Hepatocyte (in vitro differentiated cells): ENCODE measurements around the gene RASGRF2.
"Not testable (repeated sequence)": the region's sequence is repeated elsewhere in the genome, so short reads cannot be mapped to it uniquely, and the experiment has no call there.

ENCODE experiments used
- EZH2 ChIP-seq: fragments of 200-600 bp; sonication (generic); IDR thresholded peaks from 2 replicates; pipeline ENCODE4 v1.6.1; 2016; ENCODE audit warnings: antibody characterized with exemption, mild to moderate bottlenecking, borderline replicate concordance
- EZH2phosphoT487 ChIP-seq: fragments of 200-600 bp; sonication (generic); IDR thresholded peaks from one replicate; pipeline ENCODE4 v1.6.1; 2018; ENCODE audit warnings: antibody characterized with exemption, mild to moderate bottlenecking, low read depth, moderate library complexity; ENCODE audit not compliant: unreplicated experiment, severe bottlenecking
- TF ChIP-seq, protein P1 (sequence below): fragments of 200-600 bp; sonication (generic); IDR thresholded peaks from 2 replicates; pipeline ENCODE4 v1.5.1; 2016; ENCODE audit warnings: antibody characterized with exemption, mild to moderate bottlenecking; ENCODE audit not compliant: poor library complexity

DNA sequence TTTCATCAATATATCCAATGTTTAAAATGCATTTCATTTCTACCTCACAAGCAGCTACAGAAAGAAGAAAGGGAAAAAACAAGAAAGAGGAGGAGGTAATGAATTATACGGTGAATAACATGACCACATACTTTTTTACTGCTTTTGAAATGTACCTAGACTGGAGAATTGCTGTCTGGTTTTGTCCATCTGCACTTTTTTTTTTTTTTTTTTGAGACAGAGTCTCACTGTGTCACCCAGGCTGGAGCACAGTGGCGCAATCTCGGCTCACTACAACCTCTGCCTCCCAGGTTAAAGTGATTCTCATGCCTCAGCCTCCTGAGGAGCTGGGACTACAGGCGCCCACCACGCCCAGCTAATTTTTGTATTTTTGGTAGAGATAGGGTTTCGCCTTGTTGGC is 58.4 kb downstream of the RASGRF2 start:
- TF ChIP-seq EZH2, EZH2phosphoT487: not testable (repeated sequence)
- TF ChIP-seq, protein P1, sequence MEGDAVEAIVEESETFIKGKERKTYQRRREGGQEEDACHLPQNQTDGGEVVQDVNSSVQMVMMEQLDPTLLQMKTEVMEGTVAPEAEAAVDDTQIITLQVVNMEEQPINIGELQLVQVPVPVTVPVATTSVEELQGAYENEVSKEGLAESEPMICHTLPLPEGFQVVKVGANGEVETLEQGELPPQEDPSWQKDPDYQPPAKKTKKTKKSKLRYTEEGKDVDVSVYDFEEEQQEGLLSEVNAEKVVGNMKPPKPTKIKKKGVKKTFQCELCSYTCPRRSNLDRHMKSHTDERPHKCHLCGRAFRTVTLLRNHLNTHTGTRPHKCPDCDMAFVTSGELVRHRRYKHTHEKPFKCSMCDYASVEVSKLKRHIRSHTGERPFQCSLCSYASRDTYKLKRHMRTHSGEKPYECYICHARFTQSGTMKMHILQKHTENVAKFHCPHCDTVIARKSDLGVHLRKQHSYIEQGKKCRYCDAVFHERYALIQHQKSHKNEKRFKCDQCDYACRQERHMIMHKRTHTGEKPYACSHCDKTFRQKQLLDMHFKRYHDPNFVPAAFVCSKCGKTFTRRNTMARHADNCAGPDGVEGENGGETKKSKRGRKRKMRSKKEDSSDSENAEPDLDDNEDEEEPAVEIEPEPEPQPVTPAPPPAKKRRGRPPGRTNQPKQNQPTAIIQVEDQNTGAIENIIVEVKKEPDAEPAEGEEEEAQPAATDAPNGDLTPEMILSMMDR: not testable (repeated sequence)
